Measurements from ENCODE around the gene PODN. TPM values are rescaled to one million over a fixed set of nuclear protein-coding genes. Genes with fewer than 3 reads are reported as not detected.

The PODN gene
- total RNA-seq, 2 experiments from 2014 or later, result not detected

DNA sequence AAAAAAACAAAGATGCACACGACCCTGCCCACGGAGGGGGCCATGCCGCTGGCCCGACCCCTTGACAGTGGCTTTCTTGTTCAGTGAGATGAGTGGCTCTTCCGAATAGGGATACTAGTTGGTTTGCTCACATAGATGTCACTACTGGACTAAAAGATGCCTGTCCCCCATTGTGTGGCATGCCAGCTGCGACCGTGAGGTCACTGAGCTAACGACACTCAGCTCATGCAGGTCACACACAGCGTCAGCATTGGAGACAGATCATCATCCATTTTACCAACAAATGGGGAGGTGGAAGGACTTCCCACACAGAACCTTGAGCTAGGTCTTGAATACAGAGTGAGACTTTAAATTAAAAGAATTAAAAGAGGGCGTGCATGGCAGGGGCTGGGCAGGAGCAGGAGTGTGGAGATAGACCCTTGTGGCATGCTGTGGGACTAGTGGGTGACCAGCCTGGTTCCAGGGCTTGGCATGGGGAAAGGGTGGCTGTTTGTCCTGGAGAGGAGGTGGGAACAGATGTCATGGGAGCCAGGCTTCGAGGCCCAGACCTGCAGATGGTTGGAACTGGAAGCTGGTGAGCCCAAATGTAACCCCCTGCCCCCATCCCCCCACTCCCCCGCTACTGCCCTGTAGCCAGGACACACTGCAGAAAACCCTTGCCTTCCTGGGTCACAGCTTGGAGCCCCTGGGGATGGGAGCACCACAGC lies 68.0 kb downstream of the PODN start:
- Mint-ChIP-seq H3K4me3 (no peak overlapping the region), H3K27me3 (no peaks in the 10 kb centered on the region), H3K4me1 (ENCODE audit: low read depth) (no peaks in the 10 kb centered on the region), H3K27ac (no peak overlapping the region), H3K36me3 (ENCODE audit: low read depth) (no peaks in the 10 kb centered on the region), H3K9me3 (no peaks in the 10 kb centered on the region)
- ATAC-seq, result no peak
- ChIA-PET CTCF (no interaction called here), POLR2A (no interaction called here)
- intact Hi-C loops (cut with micrococcal nuclease), result no loop called here
- TF ChIP-seq, protein P1, sequence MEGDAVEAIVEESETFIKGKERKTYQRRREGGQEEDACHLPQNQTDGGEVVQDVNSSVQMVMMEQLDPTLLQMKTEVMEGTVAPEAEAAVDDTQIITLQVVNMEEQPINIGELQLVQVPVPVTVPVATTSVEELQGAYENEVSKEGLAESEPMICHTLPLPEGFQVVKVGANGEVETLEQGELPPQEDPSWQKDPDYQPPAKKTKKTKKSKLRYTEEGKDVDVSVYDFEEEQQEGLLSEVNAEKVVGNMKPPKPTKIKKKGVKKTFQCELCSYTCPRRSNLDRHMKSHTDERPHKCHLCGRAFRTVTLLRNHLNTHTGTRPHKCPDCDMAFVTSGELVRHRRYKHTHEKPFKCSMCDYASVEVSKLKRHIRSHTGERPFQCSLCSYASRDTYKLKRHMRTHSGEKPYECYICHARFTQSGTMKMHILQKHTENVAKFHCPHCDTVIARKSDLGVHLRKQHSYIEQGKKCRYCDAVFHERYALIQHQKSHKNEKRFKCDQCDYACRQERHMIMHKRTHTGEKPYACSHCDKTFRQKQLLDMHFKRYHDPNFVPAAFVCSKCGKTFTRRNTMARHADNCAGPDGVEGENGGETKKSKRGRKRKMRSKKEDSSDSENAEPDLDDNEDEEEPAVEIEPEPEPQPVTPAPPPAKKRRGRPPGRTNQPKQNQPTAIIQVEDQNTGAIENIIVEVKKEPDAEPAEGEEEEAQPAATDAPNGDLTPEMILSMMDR (IDR thresholded peaks at IDR 0.05), result no peak
- no peak for DNase-seq

DNA sequence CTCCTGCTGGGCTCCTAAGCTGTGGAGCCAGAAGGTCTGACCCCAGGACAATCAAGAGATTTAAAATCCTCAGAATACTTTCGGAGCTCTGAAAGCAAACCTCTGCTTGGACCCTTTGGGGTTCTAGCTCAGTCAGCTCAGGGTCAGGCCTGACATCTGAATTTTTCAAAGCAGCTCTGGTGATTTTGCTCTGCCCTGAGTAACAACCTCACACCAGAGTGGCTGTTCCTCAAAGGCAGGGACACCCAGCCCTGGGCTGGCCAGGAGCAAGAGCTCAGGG lies 68.5 kb downstream of the PODN start:
- Mint-ChIP-seq H3K36me3 (ENCODE audit: low read depth) (no peaks in the 10 kb centered on the region), H3K27ac (no peak overlapping the region), H3K4me3 (no peak overlapping the region), H3K4me1 (ENCODE audit: low read depth) (no peaks in the 10 kb centered on the region), H3K27me3 (no peaks in the 10 kb centered on the region), H3K9me3 (no peaks in the 10 kb centered on the region)
- ATAC-seq, result no peak
- ChIA-PET CTCF (no interaction called here), POLR2A (no interaction called here)
- intact Hi-C loops (cut with micrococcal nuclease), result no loop called here
- TF ChIP-seq, protein P1 (IDR thresholded peaks at IDR 0.05), result no peak
- DNase-seq, result no peak

DNA sequence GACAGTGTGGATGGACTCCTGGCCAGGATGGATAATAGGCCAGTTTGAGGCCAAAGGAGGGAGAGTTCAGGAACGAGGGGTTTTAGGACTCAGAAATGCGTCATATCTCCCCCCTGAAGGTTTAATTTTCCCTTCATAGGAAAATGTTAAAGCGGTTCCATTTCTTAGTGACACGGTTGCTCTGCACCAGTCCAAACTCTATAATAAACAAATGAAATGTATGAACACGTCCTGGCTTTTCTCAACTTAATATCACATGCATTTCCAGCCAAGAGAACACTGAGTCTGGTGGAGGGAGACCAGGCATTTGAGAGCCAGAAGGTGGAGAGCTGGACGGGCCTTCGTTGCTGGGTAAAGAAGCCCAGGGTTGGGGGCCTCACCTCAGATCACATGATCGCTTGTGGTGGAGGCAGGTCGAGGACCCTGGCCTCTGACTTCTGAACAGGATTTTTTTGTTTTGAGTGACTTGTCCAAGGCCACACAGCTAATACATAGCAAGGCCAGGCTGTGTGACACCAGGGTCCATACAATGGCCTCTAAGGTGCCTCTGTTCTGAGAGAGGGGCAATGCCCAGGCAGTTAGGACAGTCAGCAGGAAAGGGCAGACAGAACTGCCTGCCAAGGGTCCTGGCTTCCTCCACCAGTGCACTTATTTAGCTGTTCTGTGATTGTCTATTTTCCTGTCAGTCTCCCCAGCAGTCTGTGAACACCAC lies 69.0 kb downstream of the PODN start:
- ATAC-seq (no peak), DNase-seq (no peak)
- Mint-ChIP-seq H3K4me1 (ENCODE audit: low read depth) (no peaks in the 10 kb centered on the region), H3K9me3 (no peaks in the 10 kb centered on the region), H3K4me3 (no peak overlapping the region), H3K27me3 (no peaks in the 10 kb centered on the region), H3K36me3 (ENCODE audit: low read depth) (no peaks in the 10 kb centered on the region), H3K27ac (no peak overlapping the region)
- ChIA-PET POLR2A (no interaction called here), CTCF (no interaction called here)
- intact Hi-C loops (cut with micrococcal nuclease), result no loop called here
- TF ChIP-seq, protein P1 (IDR thresholded peaks at IDR 0.05), result no peak

DNA sequence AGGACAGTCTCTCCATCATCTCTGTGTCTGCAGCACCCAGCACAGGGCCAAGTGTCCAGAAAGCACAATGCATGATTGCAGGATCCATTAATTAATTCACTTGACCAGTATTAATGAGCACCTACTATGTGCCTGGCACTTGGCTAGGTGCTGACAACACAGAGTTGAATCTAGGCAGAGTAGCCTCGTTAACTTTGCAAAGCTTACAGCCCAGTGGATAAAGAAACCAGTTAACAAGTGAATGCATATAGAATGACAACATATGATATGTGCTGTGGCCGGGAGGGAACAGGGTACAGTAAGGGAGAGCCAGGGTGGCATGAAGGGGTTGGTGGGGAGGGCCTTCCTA lies 69.6 kb downstream of the PODN start:
- CTCF ChIA-PET, result no interaction called here

DNA sequence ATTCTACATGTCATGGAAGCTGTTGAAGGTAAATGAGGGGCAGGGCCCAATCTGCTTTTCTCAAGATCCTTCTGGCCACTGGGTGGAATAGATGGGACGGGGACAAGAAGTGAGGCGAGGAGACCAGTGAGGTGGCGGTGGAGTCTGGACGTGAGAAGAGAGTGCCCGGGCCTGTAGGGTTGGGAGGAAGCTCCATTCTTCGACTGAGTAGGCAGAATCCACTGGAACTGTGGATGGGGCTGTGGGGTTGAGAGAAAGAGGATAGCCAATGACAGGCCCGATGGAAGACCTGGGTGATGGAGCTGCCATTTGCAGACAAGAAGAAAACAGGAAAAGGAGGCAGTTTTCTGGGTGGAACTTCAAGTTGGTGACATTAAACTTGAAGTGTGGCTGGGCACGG lies 70.2 kb downstream of the PODN start:
- ChIA-PET POLR2A (interaction anchor here (0.5 kb wide), 1 partner anchor 21 kb away, joined by 3 read pairs; no protein-coding TSS in a partner anchor), CTCF (no interaction called here)
- TF ChIP-seq, protein P1 (IDR thresholded peaks at IDR 0.05), result no peak
- DNase-seq, result no peak
- H3K27me3 Mint-ChIP-seq, result no peaks in the 10 kb centered on the region
- intact Hi-C loops (cut with micrococcal nuclease), result no loop called here
- peaks cover under 1% of the 10 kb centered on the region for H3K9me3 Mint-ChIP-seq
- no peak overlapping the region for H3K27ac Mint-ChIP-seq
- ATAC-seq, result no peak
- no peaks in the 10 kb centered on the region for H3K36me3 Mint-ChIP-seq (ENCODE audit: low read depth)
- H3K4me3 Mint-ChIP-seq, result no peak overlapping the region
- H3K4me1 Mint-ChIP-seq (ENCODE audit: low read depth), result no peaks in the 10 kb centered on the region

More for the DNA sequence above, 69.6 kb downstream of the PODN start:
- intact Hi-C loops (cut with micrococcal nuclease), result no loop called here
- Mint-ChIP-seq H3K27ac (no peak overlapping the region), H3K27me3 (no peaks in the 10 kb centered on the region), H3K36me3 (ENCODE audit: low read depth) (no peaks in the 10 kb centered on the region), H3K9me3 (no peaks in the 10 kb centered on the region), H3K4me1 (ENCODE audit: low read depth) (no peaks in the 10 kb centered on the region), H3K4me3 (no peak overlapping the region)
- TF ChIP-seq, protein P1 (IDR thresholded peaks at IDR 0.05), result no peak
- DNase-seq (no peak), ATAC-seq (no peak)
- POLR2A ChIA-PET, result no interaction called here
